HepG2 (cell line): ENCODE results near the gene SLC1A2.

Source experiments
- HMG20B ChIP-seq: conservative IDR thresholded peaks from 2 replicates; pipeline ENCODE4 v1.6.1; 2016; ENCODE audit warnings: missing genetic modification reagents, missing compliant biosample characterization
- NR2F2 ChIP-seq: IDR thresholded peaks from 2 replicates; pipeline ENCODE4 v1.6.1; 2012; ENCODE audit warnings: low read depth, inconsistent platforms, borderline replicate concordance
- ZNF547 ChIP-seq: sonication (generic); formaldehyde crosslinking; IDR thresholded peaks from 2 replicates; pipeline ENCODE4 v1.5.1; 2020; ENCODE audit warnings: mild to moderate bottlenecking, missing genetic modification reagents

- TF ChIP-seq NR2F2 = no peak
- no peak for TF ChIP-seq ZNF547 (CRISPR knock-in tag)
- no peak for TF ChIP-seq HMG20B
Observed at GRCh38 chr11:35330156-35330889, 89.0 kb downstream of the SLC1A2 start.
